T-cell (primary cell): ENCODE results near the gene FES. TPM values are rescaled to one million over a fixed set of nuclear protein-coding genes. Genes with fewer than 3 reads are reported as not detected.

Source experiments
- ATAC-seq, 4 experiments: fragments of 200-7000 bp in 3 of 4; fragments of 150-1000 bp in 1 of 4; cut with Tn5 transposase; replicated peaks in 1 of 4; 1 replicate in 3 of 4; 2 replicates in 1 of 4; pipeline ENCODE4 v1.10.0; 2021; ENCODE audit warnings: moderate library complexity in 3 of 4, mild to moderate bottlenecking in 2 of 4, moderate number of reproducible peaks in 1 of 4
- CTCF ChIA-PET, 2 donors: fragments of 300-600 bp; sonication (Branson Sonifier 250); formaldehyde crosslinking; loops; one replicate each; lab custom pipeline; 2022; ENCODE audit warnings: antibody characterized with exemption in 2 of 2; lab: Charles Lee
- POLR2A ChIA-PET, 2 donors: fragments of 300-600 bp; sonication (Branson Sonifier 250); formaldehyde crosslinking; loops; one replicate each; lab custom pipeline; 2022; ENCODE audit warnings: antibody characterized with exemption in 2 of 2; lab: Charles Lee
- DNase-seq, 35 experiments: peaks; one replicate each; pipeline versions ENCODE4 v3.0.0 to v3.0.0-alpha.2; 2013 to 2023
- H3K27ac ChIP-seq: one replicate; pipeline ENCODE4 v1.5.1; 2013; ENCODE audit warnings: low read length
- H3K27me3 ChIP-seq, 2 experiments: replicated peaks in 1 of 2; 1 replicate in 1 of 2; 2 replicates in 1 of 2; pipeline versions ENCODE4 v1.6.1 to v1.7.0; 2013; ENCODE audit warnings: low read length in 1 of 2, mixed read lengths in 1 of 2; ENCODE audit not compliant: control insufficient read depth in 2 of 2, insufficient read depth in 2 of 2; ENCODE audit errors: extremely low read depth in 1 of 2
- H3K36me3 ChIP-seq, 2 donors: 1 replicate in 1 of 2; 2 replicates in 1 of 2; pipeline versions ENCODE4 v1.6.1 to v1.7.0; 2013; ENCODE audit warnings: low read length in 1 of 2; ENCODE audit not compliant: control insufficient read depth in 2 of 2, insufficient read depth in 1 of 2; ENCODE audit errors: extremely low read depth in 1 of 2
- H3K4me1 ChIP-seq, 2 experiments: 1 replicate in 1 of 2; 2 replicates in 1 of 2; pipeline versions ENCODE4 v1.6.1 to v1.7.0; 2013; ENCODE audit warnings: low read length in 2 of 2, mixed read lengths in 1 of 2; ENCODE audit not compliant: insufficient read depth in 2 of 2, control insufficient read depth in 1 of 2; ENCODE audit errors: extremely low read depth in 1 of 2
- H3K4me3 ChIP-seq, 2 donors: 1 replicate in 1 of 2; 2 replicates in 1 of 2; pipeline versions ENCODE4 v1.5.1 to v1.7.0; 2013; ENCODE audit warnings: mild to moderate bottlenecking in 2 of 2, low read length in 1 of 2, moderate library complexity in 1 of 2; ENCODE audit not compliant: control insufficient read depth in 1 of 2; ENCODE audit errors: extremely low read depth in 1 of 2
- H3K9me3 ChIP-seq: 2 replicates; pipeline ENCODE4 v1.7.0; 2013
- H3K27ac Mint-ChIP-seq, 2 donors: one replicate each; pipeline ENCODE4 v1.8.0; 2020 to 2021; ENCODE audit warnings: mild to moderate bottlenecking in 2 of 2, mixed read lengths in 2 of 2
- H3K27me3 Mint-ChIP-seq, 2 donors: one replicate each; pipeline ENCODE4 v1.8.0; 2021 to 2022; ENCODE audit warnings: mixed read lengths in 2 of 2
- H3K36me3 Mint-ChIP-seq: one replicate; pipeline ENCODE4 v1.8.0; 2021; ENCODE audit warnings: mixed read lengths
- H3K4me1 Mint-ChIP-seq, 3 donors: one replicate each; pipeline ENCODE4 v1.8.0; 2020 to 2022; ENCODE audit warnings: mixed read lengths in 3 of 3, mild to moderate bottlenecking in 1 of 3
- H3K4me3 Mint-ChIP-seq, 3 donors: one replicate each; pipeline ENCODE4 v1.8.0; 2020 to 2022; ENCODE audit warnings: mild to moderate bottlenecking in 3 of 3, mixed read lengths in 3 of 3, moderate library complexity in 3 of 3
- H3K9me3 Mint-ChIP-seq, 3 donors: one replicate each; pipeline ENCODE4 v1.8.0; 2020 to 2022; ENCODE audit warnings: mixed read lengths in 3 of 3
- WGBS: methylation state at CpG from one replicate; pipeline ENCODE4 v1.1.5; 2013; ENCODE audit warnings: missing lambda C conversion rate; ENCODE audit not compliant: insufficient coverage; 5-methylcytosine and 5-hydroxymethylcytosine counted together
- total RNA-seq, 35 experiments: library from RNA in 6 of 35; stranded (reverse) in 6 of 35; fragments of 120-200 nt in 1 of 35; gene quantifications; one replicate each; pipeline versions ENCODE4 v1.2.1 to v1.2.4 and lab custom pipeline; 2013 to 2026

Gene FES
- total RNA-seq, 5 donors from 2014 or later (not counting 1 experiment from before 2014, with no cell fraction given) = 3.2 to 5.2 (median 4.3) TPM

DNA sequence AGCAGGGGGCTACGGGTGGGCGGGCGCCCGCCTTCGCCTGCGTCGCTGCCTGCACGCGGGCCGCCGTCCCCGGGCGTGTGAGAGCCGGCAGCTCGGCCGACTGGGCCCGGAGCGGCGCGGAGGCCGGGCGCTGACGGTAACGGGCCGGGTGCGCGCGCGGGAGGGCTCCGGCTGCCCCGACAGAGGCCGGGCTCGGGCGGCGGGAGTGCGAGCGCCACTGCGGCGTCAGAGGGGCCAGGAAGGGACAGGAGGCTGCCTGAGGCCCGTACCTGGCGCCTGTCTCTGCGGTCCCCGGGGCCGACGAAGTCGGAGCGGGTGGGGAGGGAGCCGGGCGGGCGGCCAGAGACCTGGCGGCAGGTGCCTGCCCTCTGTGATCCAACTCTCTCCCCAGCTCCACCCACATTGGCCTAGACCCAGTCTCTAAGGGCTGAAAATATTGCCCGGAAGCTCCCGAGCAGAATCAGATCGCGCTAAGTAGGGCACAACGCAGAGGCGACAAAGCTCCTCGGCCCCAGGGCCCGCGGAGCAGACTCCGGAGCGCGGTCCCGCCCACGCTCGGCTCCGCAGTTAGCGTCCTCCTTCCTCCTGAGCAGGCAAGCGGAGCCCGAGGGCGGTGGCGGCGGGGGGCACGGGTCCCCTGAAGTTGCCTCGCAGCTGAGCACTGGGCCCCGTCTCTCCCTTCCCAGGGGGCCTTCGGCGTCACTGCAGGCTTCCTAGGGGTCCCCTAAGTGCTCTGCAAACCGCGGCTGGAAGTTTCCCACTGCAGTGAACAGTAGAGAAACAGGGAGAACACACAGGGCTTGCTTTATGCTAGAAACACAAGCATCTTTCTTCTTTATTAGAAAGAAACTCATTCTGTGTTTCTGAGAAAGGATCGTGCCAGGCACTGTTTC is 18.8 kb downstream of the FES start, which contains the start of gene MAN2A2:
Gene MAN2A2 (plus strand): TSS at position 463 of the 893 bp plus-strand sequence. CDS start 906 bp downstream, outside the sequence.
- POLR2A ChIA-PET = interaction anchor here (0.5 to 1.0 kb wide), 9 partner anchors 17 to 869 kb away, joined by 3 to 8 read pairs (median 4); partner anchors contain the start of genes CIB1 (in 1 of the 2) and RCCD1 (in 1 of the 2)
- Histone ChIP-seq H3K27ac (peak within 1 kb of the TSS; percentile 84), H3K36me3 (peaks cover 18 to 32% of the 10 kb centered on the region in 2 donors), H3K9me3 (no peaks in the 10 kb centered on the region), H3K4me1 (peaks cover 3 to 19% of the 10 kb centered on the region in 2 experiments), H3K27me3 (no peaks in the 10 kb centered on the region), H3K4me3 (peak within 1 kb of the TSS; percentile 80 to 86)
- no peaks in the 10 kb centered on the region for H3K27me3 Mint-ChIP-seq
- CTCF ChIA-PET = interaction anchor here (0.5 to 4.7 kb wide), 8 partner anchors 20 to 837 kb away, joined by 3 to 78 read pairs (median 4); partner anchors contain the start of genes HDDC3 (in 2 of the 2) and UNC45A (in 1 of the 2)
- peaks cover 24 to 27% (median 27%) of the 10 kb centered on the region in 3 donors for H3K4me1 Mint-ChIP-seq
- WGBS = under 1% methylated on average over 77 of the region's 81 CpGs
- peaks cover 29% of the 10 kb centered on the region for H3K36me3 Mint-ChIP-seq
- DNase-seq = peak; percentile 28 to 80 (median 59)
- peak within 1 kb of the TSS; percentile 82 to 88 (median 87) for H3K4me3 Mint-ChIP-seq
- peak; percentile 64 to 70 (median 68) for ATAC-seq
- H3K9me3 Mint-ChIP-seq = no peaks in the 10 kb centered on the region
- H3K27ac Mint-ChIP-seq = peak within 1 kb of the TSS; percentile 90

GRCh38 chr15:90903733-90904536 is 19.6 kb downstream of the FES start:
- Mint-ChIP-seq H3K9me3 (no peaks in the 10 kb centered on the region), H3K4me1 (peaks cover 24 to 27% (median 27%) of the 10 kb centered on the region in 3 donors), H3K27me3 (no peaks in the 10 kb centered on the region), H3K27ac (peak overlapping the region; percentile 76 to 85), H3K36me3 (peaks cover 29% of the 10 kb centered on the region), H3K4me3 (peak overlapping the region; percentile 79 to 87 (median 79))
- peaks cover 3 to 19% of the 10 kb centered on the region in 2 experiments for H3K4me1 ChIP-seq
- H3K27ac ChIP-seq = peak overlapping the region; percentile 84
- 71% methylated on average over 5 of the region's 18 CpGs for WGBS
- H3K36me3 ChIP-seq = peaks cover 18 to 36% of the 10 kb centered on the region in 2 donors
- ChIA-PET CTCF (interaction anchor here (0.6 to 4.7 kb wide), 6 partner anchors 25 to 423 kb away, joined by 3 to 78 read pairs (median 5); partner anchors contain the start of genes HDDC3 (in 2 of the 2) and UNC45A (in 1 of the 2)), POLR2A (interaction anchor here (0.5 to 1.0 kb wide), 7 partner anchors 18 to 870 kb away, joined by 3 to 10 read pairs (median 4); partner anchors contain the start of gene RCCD1 (in 1 of the 2))
- ATAC-seq = no peak
- no peaks in the 10 kb centered on the region for H3K27me3 ChIP-seq
- H3K9me3 ChIP-seq = no peaks in the 10 kb centered on the region
- peak overlapping the region; percentile 77 to 80 for H3K4me3 ChIP-seq
- no peak for DNase-seq

DNA sequence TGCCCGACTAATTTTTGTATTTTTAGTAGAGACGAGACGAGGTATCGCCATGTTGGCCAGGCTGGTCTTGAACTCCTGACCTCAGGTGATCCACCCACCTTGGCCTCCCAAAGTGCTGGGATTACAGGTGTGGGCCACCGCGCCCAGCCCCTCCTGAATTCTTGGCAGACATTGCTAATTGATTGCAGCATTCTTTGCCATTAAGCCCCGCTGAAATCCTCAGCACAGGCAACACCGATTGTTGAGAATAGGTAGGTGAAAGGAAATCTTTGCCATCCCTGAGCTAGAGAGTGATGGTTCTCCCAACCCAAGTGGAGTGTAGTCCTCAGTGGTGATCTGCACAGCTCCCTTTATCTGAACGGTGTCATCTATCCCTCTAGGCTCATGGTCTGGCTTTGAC is 20.4 kb downstream of the FES start:
- H3K27ac Mint-ChIP-seq = no peak overlapping the region
- H3K36me3 Mint-ChIP-seq = peaks cover 29% of the 10 kb centered on the region
- no peak for DNase-seq
- peaks cover 24 to 27% (median 27%) of the 10 kb centered on the region in 3 donors for H3K4me1 Mint-ChIP-seq
- peak overlapping the region in 1 of 3 donors; percentile 9 for H3K4me3 Mint-ChIP-seq
- Histone ChIP-seq H3K27ac (no peak overlapping the region), H3K4me3 (no peak overlapping the region), H3K36me3 (peaks cover 22 to 44% of the 10 kb centered on the region in 2 donors), H3K4me1 (peaks cover 3 to 19% of the 10 kb centered on the region in 2 experiments), H3K9me3 (no peaks in the 10 kb centered on the region), H3K27me3 (no peaks in the 10 kb centered on the region)
- H3K9me3 Mint-ChIP-seq = no peaks in the 10 kb centered on the region
- 97% methylated on average over 6 of the region's 9 CpGs for WGBS
- no peak for ATAC-seq
- POLR2A ChIA-PET = interaction anchor here in 1 of 2 donors (0.5 kb wide), 2 partner anchors 31 to 40 kb away, joined by 4 read pairs; no protein-coding TSS in a partner anchor
- no peaks in the 10 kb centered on the region for H3K27me3 Mint-ChIP-seq
- CTCF ChIA-PET = interaction anchor here (0.5 to 4.7 kb wide), 3 partner anchors 11 to 28 kb away, joined by 3 to 78 read pairs (median 7); partner anchors contain the start of genes HDDC3 (in 2 of the 2) and UNC45A (in 1 of the 2)

GRCh38 chr15:90905306-90906180 is 21.2 kb downstream of the FES start:
- Mint-ChIP-seq H3K36me3 (peaks cover 32% of the 10 kb centered on the region), H3K4me3 (peak overlapping the region in 1 of 3 donors; percentile 17), H3K9me3 (no peaks in the 10 kb centered on the region), H3K4me1 (peaks cover 24 to 27% (median 27%) of the 10 kb centered on the region in 3 donors), H3K27me3 (no peaks in the 10 kb centered on the region), H3K27ac (no peak overlapping the region)
- Histone ChIP-seq H3K4me3 (no peak overlapping the region), H3K9me3 (no peaks in the 10 kb centered on the region), H3K36me3 (peaks cover 28 to 52% of the 10 kb centered on the region in 2 donors), H3K27me3 (no peaks in the 10 kb centered on the region), H3K27ac (no peak overlapping the region), H3K4me1 (peaks cover 3 to 19% of the 10 kb centered on the region in 2 experiments)
- DNase-seq (no peak), ATAC-seq (no peak)
- ChIA-PET CTCF (interaction anchor here in 1 of 2 donors (1.7 kb wide), 1 partner anchor 27 kb away, joined by 7 read pairs; the partner anchor contains the start of gene HDDC3), POLR2A (interaction anchor here in 1 of 2 donors (0.5 to 0.6 kb wide), 2 partner anchors 24 to 40 kb away, joined by 3 to 4 read pairs; no protein-coding TSS in a partner anchor)
- 97% methylated on average over 26 of the region's 28 CpGs for WGBS

- no peak for DNase-seq
- H3K27me3 ChIP-seq = no peaks in the 10 kb centered on the region
- ChIA-PET CTCF (no interaction called here), POLR2A (no interaction called here)
- ATAC-seq = no peak
- peaks cover 3 to 19% of the 10 kb centered on the region in 2 experiments for H3K4me1 ChIP-seq
- no peak overlapping the region for H3K4me3 ChIP-seq
- peaks cover 22 to 24% (median 23%) of the 10 kb centered on the region in 3 donors for H3K4me1 Mint-ChIP-seq
- H3K9me3 Mint-ChIP-seq = no peaks in the 10 kb centered on the region
- no peak overlapping the region for H3K27ac ChIP-seq
- H3K27ac Mint-ChIP-seq = peak overlapping the region in 1 of 2 donors; percentile 36
- H3K27me3 Mint-ChIP-seq = no peaks in the 10 kb centered on the region
- no peaks in the 10 kb centered on the region for H3K9me3 ChIP-seq
- WGBS = 100% methylated on average over 8 of the region's 11 CpGs
- H3K36me3 ChIP-seq = peaks cover 34 to 59% of the 10 kb centered on the region in 2 donors
- H3K4me3 Mint-ChIP-seq = no peak overlapping the region
- H3K36me3 Mint-ChIP-seq = peaks cover 34% of the 10 kb centered on the region
Measured at GRCh38 chr15:90906181-90906849, 22.0 kb downstream of the FES start.
